HG02981 (cell line): ENCODE results near the gene GALNT10.

Experiments
- ATAC-seq: cut with Tn5 transposase; IDR thresholded peaks from one replicate; pipeline ENCODE4 v1.9.1; 2021; ENCODE audit warnings: mild to moderate bottlenecking, moderate library complexity; ENCODE audit not compliant: unreplicated experiment

GALNT10 gene

DNA sequence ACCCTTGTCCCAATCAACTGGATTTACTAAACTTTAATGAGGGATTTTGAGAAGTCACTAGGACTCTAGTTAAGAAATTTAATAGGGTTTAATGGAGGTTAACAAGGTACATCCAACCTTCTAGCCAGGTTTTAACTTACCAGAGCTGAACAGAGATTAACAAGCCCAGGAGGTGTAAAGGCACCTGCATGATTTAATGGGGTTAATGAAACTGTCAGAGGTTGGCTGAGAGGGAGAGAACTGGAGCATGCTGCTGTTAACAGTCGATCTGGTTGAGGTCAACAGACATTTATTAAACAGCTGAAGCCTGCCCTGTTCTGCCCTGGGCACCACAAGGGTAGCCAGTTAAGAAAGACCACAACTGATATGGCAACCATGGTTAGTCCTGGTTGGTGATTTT lies 273.9 kb downstream of the GALNT10 start:
- ATAC-seq: no peak

GRCh38 chr5:154465169-154465568 lies 274.6 kb downstream of the GALNT10 start:
- no peak for ATAC-seq

DNA sequence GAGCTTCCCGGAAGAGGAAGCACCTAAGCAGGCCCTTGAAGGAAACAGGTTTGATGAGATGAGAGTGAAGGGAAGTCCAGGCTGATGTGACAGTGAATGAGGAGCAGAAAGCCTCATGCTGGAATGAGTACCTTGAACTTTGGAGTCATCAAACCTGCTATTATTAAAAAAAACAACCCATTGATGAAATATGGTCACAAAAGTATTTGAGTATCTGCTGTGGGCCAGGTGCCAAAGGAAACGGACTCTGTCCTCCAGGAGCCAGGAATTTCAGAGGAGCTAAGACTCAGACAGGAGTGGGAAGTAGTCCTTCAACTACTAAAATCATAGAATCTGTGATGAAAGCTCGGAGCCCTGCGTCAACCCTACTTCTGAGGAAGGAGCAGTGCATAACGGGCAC lies 275.6 kb downstream of the GALNT10 start:
- ATAC-seq: no peak

- no peak for ATAC-seq
Measured at GRCh38 chr5:154466671-154467070, 276.1 kb downstream of the GALNT10 start.

DNA sequence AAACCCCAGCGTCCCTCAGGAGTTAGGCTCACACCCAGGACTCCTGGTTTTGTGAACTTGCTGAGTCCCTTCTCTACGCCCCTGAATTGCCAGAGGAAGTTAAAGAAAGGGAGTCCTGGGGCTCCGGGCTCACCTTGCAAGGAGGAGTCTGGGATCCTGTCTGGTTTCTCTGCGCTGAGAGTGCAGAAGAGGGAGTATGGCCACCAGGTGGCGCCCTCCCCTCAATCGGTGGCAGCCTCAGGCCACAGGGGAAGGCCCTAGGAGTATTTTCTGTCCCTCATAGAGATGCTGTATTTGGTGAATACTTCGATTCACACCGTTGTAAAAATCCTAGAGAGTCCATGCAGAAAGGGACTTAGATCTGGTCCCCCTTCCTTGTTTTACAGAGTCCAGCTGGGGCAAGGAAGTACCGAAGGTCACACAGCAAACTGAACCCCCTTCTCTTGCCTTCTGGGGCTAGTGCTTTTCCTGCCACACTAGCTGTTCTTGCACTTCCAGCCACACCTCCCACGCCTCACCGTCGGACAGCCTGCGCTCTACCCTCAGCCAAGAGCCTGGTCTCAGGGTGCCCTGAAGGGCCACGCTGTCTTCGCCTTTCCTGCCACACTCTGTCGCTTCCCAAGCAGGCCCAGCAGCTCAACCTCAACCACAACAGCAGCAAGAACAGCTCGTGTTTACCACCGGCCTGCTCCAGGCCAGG lies 277.3 kb downstream of the GALNT10 start:
- ATAC-seq: peak; percentile 94

GRCh38 chr5:154470137-154470536 lies 279.6 kb downstream of the GALNT10 start:
- no peak for ATAC-seq
